Fibroblast of lung (primary cell): Measurements from ENCODE around the gene SRGAP1. TPM values are rescaled to one million over a fixed set of nuclear protein-coding genes. Genes with fewer than 3 reads are reported as not detected.

ENCODE experiments used
- DNase-seq, 2 donors: peaks; one replicate each; pipeline versions ENCODE4 v3.0.0 to v3.0.0-alpha.2; 2010; ENCODE audit warnings: low read depth in 2 of 2
- H2AFZ ChIP-seq: 2 replicates; pipeline ENCODE4 v1.5.1; 2012; ENCODE audit warnings: low read length, control low read depth, inconsistent platforms
- H3K27ac ChIP-seq: 2 replicates; pipeline ENCODE4 v1.5.1; 2011; ENCODE audit warnings: low read length, control low read depth; ENCODE audit not compliant: insufficient read depth
- H3K27me3 ChIP-seq: 2 replicates; pipeline ENCODE4 v1.5.1; 2011; ENCODE audit warnings: mild to moderate bottlenecking, low read length; ENCODE audit not compliant: control insufficient read depth, insufficient read depth
- H3K36me3 ChIP-seq: 2 replicates; pipeline ENCODE4 v1.5.1; 2011; ENCODE audit warnings: low read length; ENCODE audit not compliant: control insufficient read depth, insufficient read depth
- H3K4me1 ChIP-seq: 2 replicates; pipeline ENCODE4 v1.5.1; 2011; ENCODE audit warnings: low read length; ENCODE audit not compliant: control insufficient read depth, insufficient read depth; ENCODE audit errors: extremely low read depth
- H3K4me2 ChIP-seq: 2 replicates; pipeline ENCODE4 v1.5.1; 2011; ENCODE audit warnings: low read length, control low read depth; ENCODE audit not compliant: insufficient read depth; ENCODE audit errors: extremely low read depth
- H3K4me3 ChIP-seq, 4 experiments: fragments of 200-600 bp in 1 of 4; sonication (generic) in 1 of 4; replicated peaks in 1 of 4; 2 replicates each; pipeline ENCODE4 v1.5.1; 2011 to 2016; ENCODE audit warnings: low read length in 4 of 4, low read depth in 3 of 4, mild to moderate bottlenecking in 3 of 4, control low read depth in 2 of 4, inconsistent platforms in 1 of 4, mixed read lengths in 1 of 4; ENCODE audit not compliant: insufficient read depth in 1 of 4; ENCODE audit errors: control extremely low read depth in 1 of 4
- H3K79me2 ChIP-seq: 2 replicates; pipeline ENCODE4 v1.5.1; 2012; ENCODE audit warnings: mild to moderate bottlenecking, low read length, inconsistent platforms; ENCODE audit not compliant: control insufficient read depth, insufficient read depth
- H3K9ac ChIP-seq: 2 replicates; pipeline ENCODE4 v1.5.1; 2011; ENCODE audit warnings: mild to moderate bottlenecking, low read length, control low read depth; ENCODE audit not compliant: insufficient read depth
- H3K9me3 ChIP-seq: 2 replicates; pipeline ENCODE4 v1.5.1; 2012; ENCODE audit warnings: low read depth, low read length; ENCODE audit not compliant: control insufficient read depth, insufficient read depth
- H4K20me1 ChIP-seq: 2 replicates; pipeline ENCODE4 v1.5.1; 2011; ENCODE audit warnings: low read length; ENCODE audit not compliant: control insufficient read depth, insufficient read depth; ENCODE audit errors: extremely low read depth
- CTCF ChIP-seq, 2 donors: IDR thresholded peaks in 1 of 2; conservative IDR thresholded peaks in 1 of 2; 1 replicate in 1 of 2; 2 replicates in 1 of 2; pipeline ENCODE4 v1.5.1; 2011 to 2012; ENCODE audit warnings: low read length in 2 of 2, control low read depth in 1 of 2, inconsistent platforms in 1 of 2, low read depth in 1 of 2, mild to moderate bottlenecking in 1 of 2
- EZH2 ChIP-seq: IDR thresholded peaks from 2 replicates; pipeline ENCODE4 v1.5.1; 2012; ENCODE audit warnings: low read length, control low read depth, mild to moderate bottlenecking; ENCODE audit errors: missing control alignments
- polyA plus RNA-seq, 2 donors: library from polyadenylated mRNA; depleted of rRNA in 1 of 2; stranded (reverse) in 1 of 2; unstranded in 1 of 2; fragments of >200 nt; gene quantifications; 2 replicates each; pipeline ENCODE4 v1.2.1, GENCODE V29; 2011 to 2012; ENCODE audit warnings: missing spikeins in 1 of 2
- total RNA-seq: library from RNA; depleted of rRNA; stranded (reverse); fragments of >200 nt; gene quantifications from 2 replicates; pipeline ENCODE4 v1.2.1, GENCODE V29; 2014

The SRGAP1 gene
- total and polyA plus RNA-seq, 2 donors (not counting 1 experiment from before 2014, with no cell fraction given), result 18.9 to 30.2 TPM

- Histone ChIP-seq H3K4me1 (peaks cover 20% of the 10 kb centered on the region), H3K36me3 (no peaks in the 10 kb centered on the region), H3K79me2 (no peaks in the 10 kb centered on the region), H3K4me2 (no peak overlapping the region), H3K9ac (no peak overlapping the region), H3K4me3 (no peak overlapping the region), H3K27ac (no peak overlapping the region), H3K9me3 (no peaks in the 10 kb centered on the region), H3K27me3 (no peaks in the 10 kb centered on the region), H2AFZ (no peak overlapping the region), H4K20me1 (no peaks in the 10 kb centered on the region)
- no peak for TF ChIP-seq CTCF (conservative IDR thresholded peaks at IDR 0.05 in 1 of 2, IDR thresholded peaks at IDR 0.05 in 1 of 2; ENCODE audit: low read depth in 1 of 2, low read length in 2 of 2)
- TF ChIP-seq EZH2, result no peak
- DNase-seq, result no peak
Measured at GRCh38 chr12:64091186-64091585, 246.7 kb downstream of the SRGAP1 start.

GRCh38 chr12:64092507-64093196, 248.2 kb downstream of the SRGAP1 start:
- H3K4me1 ChIP-seq, result peaks cover 21% of the 10 kb centered on the region

GRCh38 chr12:64093689-64094088, 249.2 kb downstream of the SRGAP1 start:
- Histone ChIP-seq H3K9me3 (no peaks in the 10 kb centered on the region), H3K9ac (no peak overlapping the region), H3K4me1 (peaks cover 16% of the 10 kb centered on the region), H3K36me3 (no peaks in the 10 kb centered on the region), H4K20me1 (no peaks in the 10 kb centered on the region), H3K27me3 (no peaks in the 10 kb centered on the region), H3K4me2 (no peak overlapping the region), H3K79me2 (no peaks in the 10 kb centered on the region), H3K4me3 (no peak overlapping the region), H2AFZ (no peak overlapping the region), H3K27ac (no peak overlapping the region)
- DNase-seq, result no peak
- no peak for TF ChIP-seq EZH2
- TF ChIP-seq CTCF (conservative IDR thresholded peaks at IDR 0.05 in 1 of 2, IDR thresholded peaks at IDR 0.05 in 1 of 2; ENCODE audit: low read depth in 1 of 2, low read length in 2 of 2), result no peak

More at GRCh38 chr12:64092507-64093196, 248.2 kb downstream of the SRGAP1 start:
- H2AFZ ChIP-seq, result no peak overlapping the region
- DNase-seq, result no peak
- no peak overlapping the region for H3K4me3 ChIP-seq
- no peak overlapping the region for H3K27ac ChIP-seq
- no peak overlapping the region for H3K4me2 ChIP-seq
- no peaks in the 10 kb centered on the region for H3K9me3 ChIP-seq
- TF ChIP-seq CTCF (conservative IDR thresholded peaks at IDR 0.05 in 1 of 2, IDR thresholded peaks at IDR 0.05 in 1 of 2; ENCODE audit: low read depth in 1 of 2, low read length in 2 of 2), result no peak
- TF ChIP-seq EZH2, result no peak
- no peaks in the 10 kb centered on the region for H3K36me3 ChIP-seq
- H4K20me1 ChIP-seq, result no peaks in the 10 kb centered on the region
- no peak overlapping the region for H3K9ac ChIP-seq
- H3K27me3 ChIP-seq, result no peaks in the 10 kb centered on the region
- H3K79me2 ChIP-seq, result no peaks in the 10 kb centered on the region
